Body of pancreas (tissue), 4 donors: ENCODE measurements around the gene SORCS2.
"Not testable (repeated sequence)": the region's sequence is repeated elsewhere in the genome, so short reads cannot be mapped to it uniquely, and the experiment has no call there.

Experiments used
- POLR2A ChIP-seq, 3 donors: fragments of 450-650 bp; IDR thresholded peaks; one replicate each; pipeline ENCODE4 v1.6.1; 2016; ENCODE audit warnings: antibody characterized with exemption in 3 of 3, mild to moderate bottlenecking in 2 of 3
- TF ChIP-seq, protein P1 (sequence below), 7 experiments: fragments of 450-650 bp in 4 of 7; fragments of 200-600 bp in 3 of 7; sonication (generic) in 3 of 7; IDR thresholded peaks; one replicate each; pipeline ENCODE4 v1.5.1; 2016 to 2019; ENCODE audit warnings: antibody characterized with exemption in 7 of 7

DNA sequence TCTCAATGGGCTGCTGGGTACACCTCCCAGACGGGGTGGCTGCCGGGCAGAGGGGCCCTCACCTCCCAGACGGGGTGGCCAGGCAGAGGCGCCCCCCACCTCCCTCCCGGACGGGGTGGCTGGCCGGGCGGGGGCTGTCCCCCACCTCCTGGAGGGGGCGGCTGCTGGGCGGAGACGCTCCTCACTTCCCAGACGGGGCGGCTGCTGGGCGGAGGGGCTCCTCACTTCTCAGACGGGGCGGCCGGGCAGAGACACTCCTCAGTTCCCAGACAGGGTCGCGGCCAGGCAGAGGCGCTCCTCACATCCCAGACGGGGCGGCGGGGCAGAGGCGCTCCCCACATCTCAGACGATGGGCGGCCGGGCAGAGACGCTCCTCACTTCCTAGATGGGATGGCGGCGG, 409.8 kb downstream of the SORCS2 start:
- TF ChIP-seq, protein P1, sequence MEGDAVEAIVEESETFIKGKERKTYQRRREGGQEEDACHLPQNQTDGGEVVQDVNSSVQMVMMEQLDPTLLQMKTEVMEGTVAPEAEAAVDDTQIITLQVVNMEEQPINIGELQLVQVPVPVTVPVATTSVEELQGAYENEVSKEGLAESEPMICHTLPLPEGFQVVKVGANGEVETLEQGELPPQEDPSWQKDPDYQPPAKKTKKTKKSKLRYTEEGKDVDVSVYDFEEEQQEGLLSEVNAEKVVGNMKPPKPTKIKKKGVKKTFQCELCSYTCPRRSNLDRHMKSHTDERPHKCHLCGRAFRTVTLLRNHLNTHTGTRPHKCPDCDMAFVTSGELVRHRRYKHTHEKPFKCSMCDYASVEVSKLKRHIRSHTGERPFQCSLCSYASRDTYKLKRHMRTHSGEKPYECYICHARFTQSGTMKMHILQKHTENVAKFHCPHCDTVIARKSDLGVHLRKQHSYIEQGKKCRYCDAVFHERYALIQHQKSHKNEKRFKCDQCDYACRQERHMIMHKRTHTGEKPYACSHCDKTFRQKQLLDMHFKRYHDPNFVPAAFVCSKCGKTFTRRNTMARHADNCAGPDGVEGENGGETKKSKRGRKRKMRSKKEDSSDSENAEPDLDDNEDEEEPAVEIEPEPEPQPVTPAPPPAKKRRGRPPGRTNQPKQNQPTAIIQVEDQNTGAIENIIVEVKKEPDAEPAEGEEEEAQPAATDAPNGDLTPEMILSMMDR (IDR thresholded peaks at IDR 0.05): not testable (repeated sequence)
- not testable (repeated sequence) for TF ChIP-seq POLR2A (IDR thresholded peaks at IDR 0.05)
